Stimulated activated naive B cell treated with anti-CD40 and anti-IgM and Interleukin-4, amounts not matched to agents 10 μg/mL and 1 μg/mL and 100 μg/mL, for 72 hours (primary cell): ENCODE data around the gene SLAMF9.

Experiments used
- ATAC-seq, 2 donors: fragments of 150-1000 bp; cut with Tn5 transposase; replicated peaks; 2 replicates each; pipeline ENCODE4 v1.10.0; 2021; ENCODE audit warnings: moderate library complexity in 1 of 2
- DNase-seq: peaks from one replicate; pipeline ENCODE4 v3.0.0; 2021
- H3K27ac Mint-ChIP-seq: one replicate; pipeline ENCODE4 v1.8.0; 2022; ENCODE audit warnings: mild to moderate bottlenecking, mixed read lengths
- H3K27me3 Mint-ChIP-seq, 2 donors: one replicate each; pipeline ENCODE4 v1.8.0; 2022; ENCODE audit warnings: mixed read lengths in 2 of 2
- H3K36me3 Mint-ChIP-seq, 2 donors: one replicate each; pipeline ENCODE4 v1.8.0; 2022; ENCODE audit warnings: mixed read lengths in 2 of 2, mild to moderate bottlenecking in 1 of 2
- H3K4me1 Mint-ChIP-seq, 2 donors: one replicate each; pipeline ENCODE4 v1.8.0; 2022; ENCODE audit warnings: mixed read lengths in 2 of 2, mild to moderate bottlenecking in 1 of 2
- H3K4me3 Mint-ChIP-seq, 2 donors: one replicate each; pipeline ENCODE4 v1.8.0; 2022; ENCODE audit warnings: mild to moderate bottlenecking in 2 of 2, mixed read lengths in 2 of 2, moderate library complexity in 1 of 2
- H3K9me3 Mint-ChIP-seq, 2 donors: one replicate each; pipeline ENCODE4 v1.8.0; 2022; ENCODE audit warnings: mixed read lengths in 2 of 2, mild to moderate bottlenecking in 1 of 2

The SLAMF9 gene

GRCh38 chr1:159964144-159964543, 10.1 kb upstream of the SLAMF9 start:
- peaks cover 7 to 8% of the 10 kb centered on the region in 2 donors for H3K4me1 Mint-ChIP-seq
- peaks cover 22 to 41% of the 10 kb centered on the region in 2 donors for H3K27me3 Mint-ChIP-seq
- ATAC-seq (no peak), DNase-seq (no peak)
- no peaks in the 10 kb centered on the region for H3K9me3 Mint-ChIP-seq
- H3K36me3 Mint-ChIP-seq: no peaks in the 10 kb centered on the region
- H3K27ac Mint-ChIP-seq: no peak overlapping the region
- H3K4me3 Mint-ChIP-seq: no peak overlapping the region

GRCh38 chr1:159962176-159962575, 8.1 kb upstream of the SLAMF9 start:
- no peak overlapping the region for H3K27ac Mint-ChIP-seq
- no peak overlapping the region for H3K4me3 Mint-ChIP-seq
- no peaks in the 10 kb centered on the region for H3K36me3 Mint-ChIP-seq
- peaks cover 11 to 35% of the 10 kb centered on the region in 2 donors for H3K27me3 Mint-ChIP-seq
- DNase-seq: no peak
- H3K4me1 Mint-ChIP-seq: peaks cover 7 to 13% of the 10 kb centered on the region in 2 donors
- H3K9me3 Mint-ChIP-seq: no peaks in the 10 kb centered on the region
- no peak for ATAC-seq

GRCh38 chr1:159961636-159962035, 7.6 kb upstream of the SLAMF9 start:
- Mint-ChIP-seq H3K27me3 (peaks cover 12 to 35% of the 10 kb centered on the region in 2 donors), H3K27ac (no peak overlapping the region), H3K9me3 (no peaks in the 10 kb centered on the region), H3K36me3 (no peaks in the 10 kb centered on the region), H3K4me1 (peaks cover 7 to 13% of the 10 kb centered on the region in 2 donors), H3K4me3 (no peak overlapping the region)
- ATAC-seq (no peak), DNase-seq (no peak)

GRCh38 chr1:159960721-159961381, 6.8 kb upstream of the SLAMF9 start:
- DNase-seq (no peak), ATAC-seq (no peak)
- Mint-ChIP-seq H3K27ac (no peak overlapping the region), H3K9me3 (no peaks in the 10 kb centered on the region), H3K36me3 (no peaks in the 10 kb centered on the region), H3K4me3 (no peak overlapping the region), H3K4me1 (peaks cover 7 to 13% of the 10 kb centered on the region in 2 donors), H3K27me3 (peaks cover 17 to 35% of the 10 kb centered on the region in 2 donors)

GRCh38 chr1:159959451-159959850, 5.4 kb upstream of the SLAMF9 start:
- Mint-ChIP-seq H3K27me3 (peaks cover 21 to 40% of the 10 kb centered on the region in 2 donors), H3K4me1 (peaks cover 7 to 13% of the 10 kb centered on the region in 2 donors), H3K9me3 (no peaks in the 10 kb centered on the region), H3K27ac (peak overlapping the region; percentile 44), H3K4me3 (peak overlapping the region in 1 of 2 donors; percentile 2), H3K36me3 (no peaks in the 10 kb centered on the region)
- DNase-seq (no peak), ATAC-seq (peak in 1 of 2 donors; percentile 18)

GRCh38 chr1:159958719-159959380, 4.8 kb upstream of the SLAMF9 start:
- Mint-ChIP-seq H3K9me3 (no peaks in the 10 kb centered on the region), H3K27me3 (peaks cover 26 to 46% of the 10 kb centered on the region in 2 donors), H3K4me3 (peak overlapping the region in 1 of 2 donors; percentile 23), H3K27ac (peak overlapping the region; percentile 44), H3K4me1 (peaks cover 7 to 13% of the 10 kb centered on the region in 2 donors), H3K36me3 (no peaks in the 10 kb centered on the region)
- ATAC-seq: peak; percentile 78 to 86
- no peak for DNase-seq

GRCh38 chr1:159957824-159958268, 3.8 kb upstream of the SLAMF9 start:
- H3K4me3 Mint-ChIP-seq: no peak overlapping the region
- H3K27me3 Mint-ChIP-seq: peaks cover 34 to 57% of the 10 kb centered on the region in 2 donors
- H3K27ac Mint-ChIP-seq: no peak overlapping the region
- peaks cover 7 to 13% of the 10 kb centered on the region in 2 donors for H3K4me1 Mint-ChIP-seq
- H3K36me3 Mint-ChIP-seq: no peaks in the 10 kb centered on the region
- no peak for DNase-seq
- no peaks in the 10 kb centered on the region for H3K9me3 Mint-ChIP-seq
- no peak for ATAC-seq

GRCh38 chr1:159955456-159955855, 1.4 kb upstream of the SLAMF9 start:
- Mint-ChIP-seq H3K4me1 (peaks cover 7 to 13% of the 10 kb centered on the region in 2 donors), H3K27me3 (peaks cover 46 to 65% of the 10 kb centered on the region in 2 donors)
- no peak for ATAC-seq

GRCh38 chr1:159952932-159953331, 1.1 kb downstream of the SLAMF9 start:
- Mint-ChIP-seq H3K9me3 (no peaks in the 10 kb centered on the region), H3K27me3 (peaks cover 40 to 64% of the 10 kb centered on the region in 2 donors), H3K4me1 (no peaks in the 10 kb centered on the region), H3K4me3 (no peak overlapping the region), H3K27ac (no peak overlapping the region), H3K36me3 (no peaks in the 10 kb centered on the region)
- ATAC-seq (no peak), DNase-seq (no peak)

More at GRCh38 chr1:159955456-159955855, 1.4 kb upstream of the SLAMF9 start:
- no peaks in the 10 kb centered on the region for H3K9me3 Mint-ChIP-seq
- DNase-seq: no peak
- no peaks in the 10 kb centered on the region for H3K36me3 Mint-ChIP-seq
- no peak overlapping the region for H3K4me3 Mint-ChIP-seq
- H3K27ac Mint-ChIP-seq: no peak overlapping the region

- peaks cover 39 to 64% of the 10 kb centered on the region in 2 donors for H3K27me3 Mint-ChIP-seq
These were observed 2.5 kb downstream of the SLAMF9 start for GRCh38 chr1:159951551-159951950.

GRCh38 chr1:159951016-159951415, 3.0 kb downstream of the SLAMF9 start:
- no peaks in the 10 kb centered on the region for H3K9me3 Mint-ChIP-seq
- H3K4me3 Mint-ChIP-seq: no peak overlapping the region
- no peaks in the 10 kb centered on the region for H3K36me3 Mint-ChIP-seq
- H3K27me3 Mint-ChIP-seq: peaks cover 34 to 67% of the 10 kb centered on the region in 2 donors
- H3K27ac Mint-ChIP-seq: no peak overlapping the region
- H3K4me1 Mint-ChIP-seq: peaks cover 2% of the 10 kb centered on the region in 2 donors
- no peak for DNase-seq
- ATAC-seq: no peak

More at GRCh38 chr1:159951551-159951950, 2.5 kb downstream of the SLAMF9 start:
- Mint-ChIP-seq H3K4me1 (no peaks in the 10 kb centered on the region), H3K27ac (no peak overlapping the region), H3K4me3 (no peak overlapping the region), H3K36me3 (no peaks in the 10 kb centered on the region), H3K9me3 (no peaks in the 10 kb centered on the region)
- DNase-seq (no peak), ATAC-seq (no peak)

- H3K27ac Mint-ChIP-seq: peak overlapping the region; percentile 75
- no peaks in the 10 kb centered on the region for H3K36me3 Mint-ChIP-seq
- no peak for DNase-seq
- H3K27me3 Mint-ChIP-seq: peaks cover 37 to 70% of the 10 kb centered on the region in 2 donors
- ATAC-seq: no peak
- peaks cover 9 to 12% of the 10 kb centered on the region in 2 donors for H3K4me1 Mint-ChIP-seq
- H3K4me3 Mint-ChIP-seq: no peak overlapping the region
- no peaks in the 10 kb centered on the region for H3K9me3 Mint-ChIP-seq
These were observed 4.1 kb downstream of the SLAMF9 start for GRCh38 chr1:159949981-159950381.

GRCh38 chr1:159949123-159949522, 4.9 kb downstream of the SLAMF9 start:
- Mint-ChIP-seq H3K27ac (no peak overlapping the region), H3K9me3 (no peaks in the 10 kb centered on the region), H3K4me3 (no peak overlapping the region)

GRCh38 chr1:159947942-159948341, 6.1 kb downstream of the SLAMF9 start:
- no peak overlapping the region for H3K27ac Mint-ChIP-seq
- peaks cover 41 to 59% of the 10 kb centered on the region in 2 donors for H3K27me3 Mint-ChIP-seq
- H3K9me3 Mint-ChIP-seq: no peaks in the 10 kb centered on the region
- DNase-seq (no peak), ATAC-seq (no peak)
- H3K36me3 Mint-ChIP-seq: no peaks in the 10 kb centered on the region
- H3K4me3 Mint-ChIP-seq: no peak overlapping the region
- H3K4me1 Mint-ChIP-seq: peaks cover 13 to 25% of the 10 kb centered on the region in 2 donors

More at GRCh38 chr1:159949123-159949522, 4.9 kb downstream of the SLAMF9 start:
- no peak for DNase-seq
- Mint-ChIP-seq H3K4me1 (peaks cover 13 to 20% of the 10 kb centered on the region in 2 donors), H3K27me3 (peaks cover 42 to 70% of the 10 kb centered on the region in 2 donors), H3K36me3 (no peaks in the 10 kb centered on the region)
- no peak for ATAC-seq
